GM19372 (cell line): Measurements from ENCODE around the gene MUC7.
"Not testable (repeated sequence)": the region's sequence is repeated elsewhere in the genome, so short reads cannot be mapped to it uniquely, and the experiment has no call there.

Experiments used
- ATAC-seq: cut with Tn5 transposase; IDR thresholded peaks from one replicate; pipeline ENCODE4 v1.9.1; 2021; ENCODE audit warnings: mild to moderate bottlenecking, low read depth, moderate library complexity; ENCODE audit not compliant: unreplicated experiment

The MUC7 gene

GRCh38 chr4:70471897-70472296 lies at the start of gene MUC7:
Gene MUC7, plus strand, starts transcription at chr4:70472197. Its CDS starts 1,825 bp downstream, at chr4:70474022.
- ATAC-seq = no peak

GRCh38 chr4:70425306-70425705 lies 46.7 kb upstream of the MUC7 start:
- no peak for ATAC-seq

GRCh38 chr4:70426789-70427188 lies 45.2 kb upstream of the MUC7 start:
- no peak for ATAC-seq

- no peak for ATAC-seq
Measured at GRCh38 chr4:70437197-70437596, 34.8 kb upstream of the MUC7 start.

- no peak for ATAC-seq
Measured at GRCh38 chr4:70442474-70442873, 29.5 kb upstream of the MUC7 start.

- no peak for ATAC-seq
Measured at GRCh38 chr4:70443329-70443728, 28.7 kb upstream of the MUC7 start.

GRCh38 chr4:70449220-70449619 lies 22.8 kb upstream of the MUC7 start:
- no peak for ATAC-seq

- ATAC-seq = no peak
Measured at GRCh38 chr4:70452946-70453345, 19.1 kb upstream of the MUC7 start.

- no peak for ATAC-seq
Measured at GRCh38 chr4:70463335-70463734, 8.7 kb upstream of the MUC7 start.

GRCh38 chr4:70473679-70474078 lies 1.7 kb downstream of the MUC7 start:
- no peak for ATAC-seq

GRCh38 chr4:70488748-70489147 lies 16.8 kb downstream of the MUC7 start:
- ATAC-seq = no peak

- ATAC-seq = no peak
Measured at GRCh38 chr4:70496231-70496630, 24.2 kb downstream of the MUC7 start.

GRCh38 chr4:70501838-70502237 lies 29.8 kb downstream of the MUC7 start:
- ATAC-seq = not testable (repeated sequence)

- ATAC-seq = no peak
Measured at GRCh38 chr4:70504733-70505132, 32.7 kb downstream of the MUC7 start.

GRCh38 chr4:70505151-70505748 lies 33.3 kb downstream of the MUC7 start:
- ATAC-seq = peak; percentile 93

- ATAC-seq = no peak
Measured at GRCh38 chr4:70508801-70509200, 36.8 kb downstream of the MUC7 start.

- ATAC-seq = no peak
Measured at GRCh38 chr4:70511365-70511764, 39.4 kb downstream of the MUC7 start.

GRCh38 chr4:70515367-70516250 lies 43.6 kb downstream of the MUC7 start:
- no peak for ATAC-seq

GRCh38 chr4:70518269-70518668 lies 46.3 kb downstream of the MUC7 start, which contains the start of gene AMTN:
Gene AMTN, plus strand, starts transcription at chr4:70518569. Its CDS starts 209 bp downstream, at chr4:70518778.
- no peak for ATAC-seq

- no peak for ATAC-seq
Measured at GRCh38 chr4:70518716-70519115, 46.7 kb downstream of the MUC7 start.

GRCh38 chr4:70522626-70523025 lies 50.6 kb downstream of the MUC7 start:
- no peak for ATAC-seq

- ATAC-seq = no peak
Measured at GRCh38 chr4:70530997-70531396, 59.0 kb downstream of the MUC7 start.
